GM12873 (cell line): ENCODE results near the gene JOSD1.

ENCODE experiments used
- TF ChIP-seq, protein P1 (sequence below): IDR thresholded peaks from 2 replicates; pipeline ENCODE4 v1.5.1; 2012; ENCODE audit warnings: low read depth, mild to moderate bottlenecking, moderate library complexity, low read length, control low read depth; ENCODE audit not compliant: insufficient read depth; ENCODE audit errors: missing control alignments

JOSD1 gene

GRCh38 chr22:38645430-38645829, 55.3 kb downstream of the JOSD1 start:
- TF ChIP-seq, protein P1, sequence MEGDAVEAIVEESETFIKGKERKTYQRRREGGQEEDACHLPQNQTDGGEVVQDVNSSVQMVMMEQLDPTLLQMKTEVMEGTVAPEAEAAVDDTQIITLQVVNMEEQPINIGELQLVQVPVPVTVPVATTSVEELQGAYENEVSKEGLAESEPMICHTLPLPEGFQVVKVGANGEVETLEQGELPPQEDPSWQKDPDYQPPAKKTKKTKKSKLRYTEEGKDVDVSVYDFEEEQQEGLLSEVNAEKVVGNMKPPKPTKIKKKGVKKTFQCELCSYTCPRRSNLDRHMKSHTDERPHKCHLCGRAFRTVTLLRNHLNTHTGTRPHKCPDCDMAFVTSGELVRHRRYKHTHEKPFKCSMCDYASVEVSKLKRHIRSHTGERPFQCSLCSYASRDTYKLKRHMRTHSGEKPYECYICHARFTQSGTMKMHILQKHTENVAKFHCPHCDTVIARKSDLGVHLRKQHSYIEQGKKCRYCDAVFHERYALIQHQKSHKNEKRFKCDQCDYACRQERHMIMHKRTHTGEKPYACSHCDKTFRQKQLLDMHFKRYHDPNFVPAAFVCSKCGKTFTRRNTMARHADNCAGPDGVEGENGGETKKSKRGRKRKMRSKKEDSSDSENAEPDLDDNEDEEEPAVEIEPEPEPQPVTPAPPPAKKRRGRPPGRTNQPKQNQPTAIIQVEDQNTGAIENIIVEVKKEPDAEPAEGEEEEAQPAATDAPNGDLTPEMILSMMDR = no peak

GRCh38 chr22:38641476-38642040, 59.2 kb downstream of the JOSD1 start:
- TF ChIP-seq, protein P1 = no peak

GRCh38 chr22:38638728-38639127, 62.0 kb downstream of the JOSD1 start:
- TF ChIP-seq, protein P1 = no peak

- TF ChIP-seq, protein P1 = no peak
Observed at GRCh38 chr22:38638216-38638615, 62.5 kb downstream of the JOSD1 start.
